ENCODE results near the gene ZNF575.

DNA sequence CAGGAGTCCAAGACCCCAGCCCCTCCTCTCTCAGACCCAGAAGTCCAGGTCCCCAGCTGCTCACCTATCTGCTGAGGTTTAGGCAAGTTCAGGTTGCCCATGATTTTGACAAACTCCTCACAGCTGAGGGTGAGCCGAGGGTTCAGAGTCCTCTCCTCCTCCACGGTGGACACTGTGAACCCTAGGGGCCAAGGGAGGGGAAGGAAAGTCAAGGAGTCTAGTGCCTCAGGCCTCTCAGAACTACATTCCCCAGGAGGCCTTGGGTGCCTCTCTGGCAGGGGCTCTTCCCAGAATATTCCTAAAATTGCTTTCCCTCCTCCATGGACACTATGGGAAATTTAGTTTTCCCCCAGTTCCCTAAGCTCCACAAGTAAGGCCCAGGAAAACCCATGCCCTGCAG lies 25.1 kb upstream of the ZNF575 start:
- no peak for TF ChIP-seq TAF1 (IDR thresholded peaks at IDR 0.05; ENCODE audit: borderline replicate concordance, insufficient read depth, low read length)
- TF ChIP-seq POLR2AphosphoS5 (IDR thresholded peaks at IDR 0.05; ENCODE audit: low read depth, low read length), result no peak
- TF ChIP-seq SIN3A (IDR thresholded peaks at IDR 0.05; ENCODE audit: borderline replicate concordance, insufficient read depth, low read length), result no peak
- TF ChIP-seq, protein P1, sequence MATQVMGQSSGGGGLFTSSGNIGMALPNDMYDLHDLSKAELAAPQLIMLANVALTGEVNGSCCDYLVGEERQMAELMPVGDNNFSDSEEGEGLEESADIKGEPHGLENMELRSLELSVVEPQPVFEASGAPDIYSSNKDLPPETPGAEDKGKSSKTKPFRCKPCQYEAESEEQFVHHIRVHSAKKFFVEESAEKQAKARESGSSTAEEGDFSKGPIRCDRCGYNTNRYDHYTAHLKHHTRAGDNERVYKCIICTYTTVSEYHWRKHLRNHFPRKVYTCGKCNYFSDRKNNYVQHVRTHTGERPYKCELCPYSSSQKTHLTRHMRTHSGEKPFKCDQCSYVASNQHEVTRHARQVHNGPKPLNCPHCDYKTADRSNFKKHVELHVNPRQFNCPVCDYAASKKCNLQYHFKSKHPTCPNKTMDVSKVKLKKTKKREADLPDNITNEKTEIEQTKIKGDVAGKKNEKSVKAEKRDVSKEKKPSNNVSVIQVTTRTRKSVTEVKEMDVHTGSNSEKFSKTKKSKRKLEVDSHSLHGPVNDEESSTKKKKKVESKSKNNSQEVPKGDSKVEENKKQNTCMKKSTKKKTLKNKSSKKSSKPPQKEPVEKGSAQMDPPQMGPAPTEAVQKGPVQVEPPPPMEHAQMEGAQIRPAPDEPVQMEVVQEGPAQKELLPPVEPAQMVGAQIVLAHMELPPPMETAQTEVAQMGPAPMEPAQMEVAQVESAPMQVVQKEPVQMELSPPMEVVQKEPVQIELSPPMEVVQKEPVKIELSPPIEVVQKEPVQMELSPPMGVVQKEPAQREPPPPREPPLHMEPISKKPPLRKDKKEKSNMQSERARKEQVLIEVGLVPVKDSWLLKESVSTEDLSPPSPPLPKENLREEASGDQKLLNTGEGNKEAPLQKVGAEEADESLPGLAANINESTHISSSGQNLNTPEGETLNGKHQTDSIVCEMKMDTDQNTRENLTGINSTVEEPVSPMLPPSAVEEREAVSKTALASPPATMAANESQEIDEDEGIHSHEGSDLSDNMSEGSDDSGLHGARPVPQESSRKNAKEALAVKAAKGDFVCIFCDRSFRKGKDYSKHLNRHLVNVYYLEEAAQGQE (IDR thresholded peaks at IDR 0.05; ENCODE audit: insufficient read depth in 1 of 2, low read depth in 2 of 2, low read length in 2 of 2), result no peak
- no peak for TF ChIP-seq FOXP2 (optimal IDR thresholded peaks at IDR 0.05; ENCODE audit: borderline replicate concordance, extremely low read depth, extremely low read length, insufficient read depth)
